ENCODE data around the gene HOMER1. TPM values are rescaled to one million over a fixed set of nuclear protein-coding genes. Genes with fewer than 3 reads are reported as not detected.

Gene HOMER1
- total RNA-seq, 1 donor from 2014 or later: 16.7 TPM

- TF ChIP-seq CTCF (IDR thresholded peaks at IDR 0.05; ENCODE audit: unreplicated experiment): no peak
- Mint-ChIP-seq H3K27ac (ENCODE audit: unreplicated experiment) (no peak overlapping the region), H3K9me3 (ENCODE audit: unreplicated experiment) (peaks cover 3% of the 10 kb centered on the region), H3K4me1 (ENCODE audit: unreplicated experiment) (no peaks in the 10 kb centered on the region), H3K4me3 (ENCODE audit: unreplicated experiment) (no peak overlapping the region), H3K36me3 (ENCODE audit: low read depth, unreplicated experiment) (no peaks in the 10 kb centered on the region), H3K27me3 (ENCODE audit: unreplicated experiment) (peaks cover 2% of the 10 kb centered on the region)
- DNase-seq (ENCODE audit: low spot score): no peak
Observed at GRCh38 chr5:79423296-79423695, 90.6 kb downstream of the HOMER1 start.

GRCh38 chr5:79420248-79420647 is 93.7 kb downstream of the HOMER1 start:
- Mint-ChIP-seq H3K36me3 (ENCODE audit: low read depth, unreplicated experiment) (no peaks in the 10 kb centered on the region), H3K27me3 (ENCODE audit: unreplicated experiment) (peaks cover 2% of the 10 kb centered on the region), H3K4me1 (ENCODE audit: unreplicated experiment) (no peaks in the 10 kb centered on the region), H3K27ac (ENCODE audit: unreplicated experiment) (no peak overlapping the region), H3K9me3 (ENCODE audit: unreplicated experiment) (peaks cover 5% of the 10 kb centered on the region), H3K4me3 (ENCODE audit: unreplicated experiment) (no peak overlapping the region)
- DNase-seq (ENCODE audit: low spot score): no peak
- TF ChIP-seq CTCF (IDR thresholded peaks at IDR 0.05; ENCODE audit: unreplicated experiment): no peak

GRCh38 chr5:79418276-79418675 is 95.7 kb downstream of the HOMER1 start:
- peaks cover 3% of the 10 kb centered on the region for H3K27me3 Mint-ChIP-seq (ENCODE audit: unreplicated experiment)
- DNase-seq (ENCODE audit: low spot score): no peak
- H3K36me3 Mint-ChIP-seq (ENCODE audit: low read depth, unreplicated experiment): no peaks in the 10 kb centered on the region
- H3K4me1 Mint-ChIP-seq (ENCODE audit: unreplicated experiment): no peaks in the 10 kb centered on the region
- H3K9me3 Mint-ChIP-seq (ENCODE audit: unreplicated experiment): peaks cover 5% of the 10 kb centered on the region
- no peak for TF ChIP-seq CTCF (IDR thresholded peaks at IDR 0.05; ENCODE audit: unreplicated experiment)
- H3K27ac Mint-ChIP-seq (ENCODE audit: unreplicated experiment): no peak overlapping the region
- H3K4me3 Mint-ChIP-seq (ENCODE audit: unreplicated experiment): no peak overlapping the region

GRCh38 chr5:79417495-79417894 is 96.4 kb downstream of the HOMER1 start:
- H3K27ac Mint-ChIP-seq (ENCODE audit: unreplicated experiment): no peak overlapping the region
- TF ChIP-seq CTCF (IDR thresholded peaks at IDR 0.05; ENCODE audit: unreplicated experiment): no peak
- no peaks in the 10 kb centered on the region for H3K36me3 Mint-ChIP-seq (ENCODE audit: low read depth, unreplicated experiment)
- H3K27me3 Mint-ChIP-seq (ENCODE audit: unreplicated experiment): peaks cover 3% of the 10 kb centered on the region
- no peak overlapping the region for H3K4me3 Mint-ChIP-seq (ENCODE audit: unreplicated experiment)
- DNase-seq (ENCODE audit: low spot score): no peak
- H3K9me3 Mint-ChIP-seq (ENCODE audit: unreplicated experiment): peaks cover 5% of the 10 kb centered on the region
- peaks cover 2% of the 10 kb centered on the region for H3K4me1 Mint-ChIP-seq (ENCODE audit: unreplicated experiment)

- peaks cover 2% of the 10 kb centered on the region for H3K4me1 Mint-ChIP-seq (ENCODE audit: unreplicated experiment)
- DNase-seq (ENCODE audit: low spot score): no peak
- TF ChIP-seq CTCF (IDR thresholded peaks at IDR 0.05; ENCODE audit: unreplicated experiment): no peak
- no peak overlapping the region for H3K4me3 Mint-ChIP-seq (ENCODE audit: unreplicated experiment)
- no peaks in the 10 kb centered on the region for H3K36me3 Mint-ChIP-seq (ENCODE audit: low read depth, unreplicated experiment)
- no peak overlapping the region for H3K27ac Mint-ChIP-seq (ENCODE audit: unreplicated experiment)
- peaks cover 5% of the 10 kb centered on the region for H3K27me3 Mint-ChIP-seq (ENCODE audit: unreplicated experiment)
- peaks cover 5% of the 10 kb centered on the region for H3K9me3 Mint-ChIP-seq (ENCODE audit: unreplicated experiment)
Observed at GRCh38 chr5:79416499-79416898, 97.4 kb downstream of the HOMER1 start.

Data from endothelial cell (in vitro differentiated cells).